ENCODE results near the gene TMIGD2.

The TMIGD2 gene

DNA sequence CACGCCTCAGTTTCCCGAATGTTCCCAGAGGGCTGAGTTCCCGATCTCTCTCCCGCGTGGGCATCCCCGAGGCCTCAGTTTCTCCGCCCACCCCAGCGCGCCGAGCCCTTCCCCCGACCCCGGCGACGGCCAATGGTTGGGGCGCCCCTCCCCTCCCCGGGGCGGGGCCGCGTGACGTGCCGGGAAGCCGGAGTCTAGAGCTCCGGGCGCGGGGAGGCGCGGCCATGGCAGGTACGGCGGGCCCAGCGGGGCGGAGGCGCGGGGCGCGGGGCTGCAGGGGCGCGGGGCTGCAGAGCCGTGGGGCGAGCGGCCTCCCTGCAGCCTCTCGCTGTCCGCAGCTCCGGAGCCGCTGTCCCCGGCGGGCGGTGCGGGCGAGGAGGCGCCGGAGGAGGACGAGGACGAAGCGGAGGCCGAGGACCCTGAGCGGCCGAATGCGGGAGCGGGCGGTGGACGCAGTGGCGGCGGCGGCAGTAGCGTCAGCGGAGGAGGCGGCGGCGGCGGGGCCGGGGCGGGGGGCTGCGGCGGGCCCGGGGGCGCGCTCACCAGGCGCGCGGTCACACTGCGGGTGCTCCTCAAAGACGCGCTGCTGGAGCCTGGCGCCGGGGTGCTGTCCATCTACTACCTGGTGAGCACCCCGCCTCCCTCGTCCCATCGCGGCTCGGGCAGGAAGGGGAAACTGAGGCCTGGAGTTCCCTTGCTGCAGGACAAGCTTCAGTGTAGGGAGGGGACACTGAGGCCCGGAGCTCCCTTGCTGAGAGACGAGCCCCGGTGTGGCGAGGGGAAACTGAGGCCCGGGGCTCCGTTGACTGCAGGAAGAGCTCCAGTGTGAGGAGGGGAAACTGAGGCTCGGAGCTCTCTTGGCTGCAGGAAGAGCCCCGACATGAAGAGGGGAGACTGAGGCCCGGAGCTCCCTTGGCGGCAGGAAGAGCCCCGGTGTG lies 41.5 kb upstream of the TMIGD2 start, which contains the start of gene MPND:
TSS of gene MPND (plus strand) at position 193 of the 938 bp plus-strand sequence. CDS start at position 225, 32 bp downstream.
- peak within 1 kb of the TSS; percentile 69 for H3K4me3 ChIP-seq (ENCODE audit: low read depth, low read length)
- DNase-seq (ENCODE audit: low read depth) = peak; percentile 29
- in situ Hi-C loops (cut with HindIII; ENCODE audit: low sequenced_read_pairs) = no loop called here
- TF ChIP-seq, protein P1, sequence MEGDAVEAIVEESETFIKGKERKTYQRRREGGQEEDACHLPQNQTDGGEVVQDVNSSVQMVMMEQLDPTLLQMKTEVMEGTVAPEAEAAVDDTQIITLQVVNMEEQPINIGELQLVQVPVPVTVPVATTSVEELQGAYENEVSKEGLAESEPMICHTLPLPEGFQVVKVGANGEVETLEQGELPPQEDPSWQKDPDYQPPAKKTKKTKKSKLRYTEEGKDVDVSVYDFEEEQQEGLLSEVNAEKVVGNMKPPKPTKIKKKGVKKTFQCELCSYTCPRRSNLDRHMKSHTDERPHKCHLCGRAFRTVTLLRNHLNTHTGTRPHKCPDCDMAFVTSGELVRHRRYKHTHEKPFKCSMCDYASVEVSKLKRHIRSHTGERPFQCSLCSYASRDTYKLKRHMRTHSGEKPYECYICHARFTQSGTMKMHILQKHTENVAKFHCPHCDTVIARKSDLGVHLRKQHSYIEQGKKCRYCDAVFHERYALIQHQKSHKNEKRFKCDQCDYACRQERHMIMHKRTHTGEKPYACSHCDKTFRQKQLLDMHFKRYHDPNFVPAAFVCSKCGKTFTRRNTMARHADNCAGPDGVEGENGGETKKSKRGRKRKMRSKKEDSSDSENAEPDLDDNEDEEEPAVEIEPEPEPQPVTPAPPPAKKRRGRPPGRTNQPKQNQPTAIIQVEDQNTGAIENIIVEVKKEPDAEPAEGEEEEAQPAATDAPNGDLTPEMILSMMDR (IDR thresholded peaks at IDR 0.05; ENCODE audit: low read depth, low read length, missing control alignments) = no peak

DNA sequence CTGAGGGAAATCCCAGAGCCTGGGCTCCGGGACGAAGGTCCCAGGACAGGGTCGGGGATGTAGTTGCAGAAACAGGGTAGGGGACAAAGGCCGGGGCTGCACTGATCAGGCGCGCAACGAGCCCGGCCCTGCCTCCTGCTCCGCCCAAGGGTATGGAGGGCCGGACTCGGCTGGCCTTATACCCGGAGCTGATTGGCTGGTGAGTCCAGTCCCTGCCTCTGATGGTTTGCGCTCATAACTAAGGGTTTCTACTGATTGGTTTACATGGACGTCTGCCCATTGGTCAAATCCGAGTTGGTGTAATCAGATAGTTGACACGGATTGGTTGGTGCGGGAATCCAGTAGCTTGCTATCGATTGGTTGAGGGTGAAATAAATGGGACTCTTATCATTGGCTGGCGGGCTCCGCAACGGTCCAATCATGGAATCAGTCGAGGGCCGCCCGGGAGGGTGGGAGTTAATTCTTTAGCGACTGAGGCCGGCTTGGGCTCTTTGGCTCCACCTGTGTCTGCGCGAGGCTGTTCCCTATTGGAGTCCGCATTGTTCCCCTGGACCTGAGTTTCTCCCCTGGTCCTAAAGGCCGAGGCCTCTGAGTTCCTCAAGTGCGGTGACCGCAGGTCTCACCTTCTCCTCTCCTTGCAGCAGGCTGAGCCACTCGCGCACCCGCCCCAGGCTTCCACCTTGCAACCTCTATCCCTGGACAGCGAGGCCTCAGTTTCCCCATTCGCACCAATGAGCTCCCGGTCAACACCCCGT lies 40.6 kb upstream of the TMIGD2 start:
- H3K4me3 ChIP-seq (ENCODE audit: low read depth, low read length) = peak overlapping the region; percentile 69
- in situ Hi-C loops (cut with HindIII; ENCODE audit: low sequenced_read_pairs) = no loop called here
- TF ChIP-seq, protein P1 (IDR thresholded peaks at IDR 0.05; ENCODE audit: low read depth, low read length, missing control alignments) = peak; percentile 38
- DNase-seq (ENCODE audit: low read depth) = peak; percentile 100

DNA sequence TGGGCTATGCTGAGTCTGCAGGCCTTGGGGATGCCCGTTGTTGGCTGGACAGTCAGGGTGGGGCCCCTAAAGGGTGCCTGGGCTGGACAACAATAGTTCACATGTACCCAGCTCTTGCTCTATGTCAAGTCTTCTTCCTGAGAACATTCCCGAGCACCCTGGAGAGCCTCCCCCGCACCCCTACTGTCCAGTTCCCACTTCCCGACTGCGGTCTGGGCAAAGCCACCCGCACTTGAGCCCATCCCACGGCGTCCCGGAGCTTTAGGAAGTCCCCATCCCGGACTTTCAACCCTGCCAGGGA lies 40.1 kb upstream of the TMIGD2 start:
- TF ChIP-seq, protein P1 (IDR thresholded peaks at IDR 0.05; ENCODE audit: low read depth, low read length, missing control alignments) = no peak
- DNase-seq (ENCODE audit: low read depth) = no peak
- in situ Hi-C loops (cut with HindIII; ENCODE audit: low sequenced_read_pairs) = no loop called here
- H3K4me3 ChIP-seq (ENCODE audit: low read depth, low read length) = peak overlapping the region; percentile 69

DNA sequence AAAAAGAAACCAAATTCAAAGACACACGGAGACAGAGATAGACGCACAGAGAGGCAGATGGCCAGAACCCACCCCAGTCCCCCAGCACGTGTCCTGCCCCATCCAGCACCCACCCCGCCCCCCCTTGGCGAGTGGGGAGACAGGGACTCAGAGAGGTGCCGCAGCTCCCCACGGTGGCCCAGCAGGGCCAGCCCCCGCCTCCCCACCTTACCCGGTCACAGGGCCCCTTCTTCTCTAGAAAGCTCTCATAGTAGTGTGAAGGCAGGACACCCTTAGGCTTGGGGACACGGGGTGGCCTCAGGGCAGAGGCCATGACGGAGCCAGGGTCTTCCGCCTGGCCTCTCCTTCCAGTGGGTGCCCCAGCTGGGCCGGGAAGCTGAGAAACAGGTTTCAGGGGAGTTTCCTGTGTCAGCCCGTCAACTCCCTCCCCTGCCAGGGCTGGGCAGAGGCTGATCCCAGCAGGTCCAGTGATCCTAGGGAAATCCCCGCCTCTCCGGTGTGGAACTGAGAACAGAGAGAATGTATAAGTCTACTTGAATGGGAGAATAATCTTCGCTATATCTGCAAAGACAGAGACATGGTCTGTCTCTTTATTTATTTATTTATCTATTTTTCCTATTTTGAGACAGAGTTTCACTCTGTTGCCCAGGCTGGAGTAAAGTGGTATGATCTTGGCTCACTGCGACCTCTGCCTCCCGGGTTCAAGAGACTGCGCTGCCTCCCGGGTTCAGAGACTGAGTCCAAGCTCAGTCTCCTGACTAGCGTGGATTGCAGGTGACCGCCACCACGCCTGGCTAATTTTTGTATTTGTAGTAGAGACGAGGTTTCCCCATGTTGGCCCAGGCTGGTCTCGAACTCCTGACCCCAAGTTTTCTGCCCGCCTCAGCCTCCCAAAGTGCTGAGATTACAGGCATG lies 36.5 kb upstream of the TMIGD2 start, which contains the start of gene STAP2:
TSS of gene STAP2 (minus strand) at position 387 of the 915 bp plus-strand sequence. CDS start at position 313, 74 bp downstream.
- H3K4me3 ChIP-seq (ENCODE audit: low read depth, low read length) = peak within 1 kb of the TSS; percentile 32
- no peak for DNase-seq (ENCODE audit: low read depth)
- TF ChIP-seq, protein P1 (IDR thresholded peaks at IDR 0.05; ENCODE audit: low read depth, low read length, missing control alignments) = no peak
- in situ Hi-C loops (cut with HindIII; ENCODE audit: low sequenced_read_pairs) = no loop called here

DNA sequence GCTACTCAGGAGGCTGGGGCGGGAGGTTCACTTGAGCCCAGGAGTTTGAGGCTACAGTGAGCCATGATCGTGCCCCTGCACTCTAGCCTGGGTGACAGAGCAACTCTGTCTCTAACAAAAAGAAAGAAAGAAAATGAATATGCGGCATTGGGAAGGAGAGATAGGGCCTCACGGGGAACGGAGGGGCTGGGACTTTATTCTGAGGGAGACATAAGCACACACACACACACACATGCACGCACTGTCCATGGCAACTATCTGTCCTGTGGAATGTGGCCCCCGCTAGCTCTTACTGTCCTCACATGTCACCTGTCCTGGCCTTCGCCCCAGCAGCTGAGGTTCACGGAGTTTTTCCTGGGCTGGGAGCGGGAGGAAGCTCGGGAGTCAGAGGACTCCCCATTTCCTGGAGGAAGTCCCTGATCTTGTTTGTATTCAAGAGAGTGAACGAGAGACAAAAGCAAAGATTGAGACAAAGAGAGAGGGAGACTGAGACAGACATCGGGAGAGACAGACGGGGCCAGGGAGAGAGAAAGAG lies 35.8 kb upstream of the TMIGD2 start:
- peak overlapping the region; percentile 32 for H3K4me3 ChIP-seq (ENCODE audit: low read depth, low read length)
- TF ChIP-seq, protein P1 (IDR thresholded peaks at IDR 0.05; ENCODE audit: low read depth, low read length, missing control alignments) = no peak
- in situ Hi-C loops (cut with HindIII; ENCODE audit: low sequenced_read_pairs) = no loop called here
- no peak for DNase-seq (ENCODE audit: low read depth)

Data from astrocyte of the cerebellum (primary cell).